Measurements from ENCODE around the gene HTR3D. TPM values are rescaled to one million over a fixed set of nuclear protein-coding genes. Genes with fewer than 3 reads are reported as not detected.

Gene HTR3D
- total RNA-seq, 2 donors from 2014 or later, result not detected

Other genes starting within 250 kb of the HTR3D start
- 1 to 10 TPM; 2.0 to 2.2 TPM for gene MAP6D1, start 206.2 kb upstream of the HTR3D start, total RNA-seq
- 10 to 100 TPM; 51.7 to 81.1 TPM for gene PARL, start 146.9 kb upstream of the HTR3D start, total RNA-seq
- gene ABCC5, start 13.9 kb upstream of the HTR3D start, total RNA-seq, result 10 to 100 TPM; 40.2 to 69.2 TPM
- gene HTR3C, start 21.3 kb downstream of the HTR3D start, total RNA-seq, result not detected
- gene HTR3E, start 65.3 kb downstream of the HTR3D start, total RNA-seq, result not detected
- 10 to 100 TPM; 29.1 to 30.5 TPM for gene EIF2B5, start 103.6 kb downstream of the HTR3D start, total RNA-seq
- gene DVL3, start 123.6 kb downstream of the HTR3D start, total RNA-seq, result 10 to 100 TPM; 42.6 to 66.2 TPM
- 100 to 1,000 TPM; 278 to 314 TPM for gene AP2M1, start 143.1 kb downstream of the HTR3D start, total RNA-seq
- gene ABCF3, start 154.5 kb downstream of the HTR3D start, total RNA-seq, result 10 to 100 TPM; 54.4 to 78.2 TPM
- not detected for gene VWA5B2, start 197.8 kb downstream of the HTR3D start, total RNA-seq
- 10 to 100 TPM; 23.2 to 28.2 TPM for gene ALG3, start 217.2 kb downstream of the HTR3D start, total RNA-seq
- gene EEF1AKMT4, start 217.9 kb downstream of the HTR3D start, total RNA-seq, result 1 to 10 TPM; 1.9 to 3.1 TPM
- gene CAMK2N2, start 229.8 kb downstream of the HTR3D start, total RNA-seq, result under 1 TPM in 1 of 2 donors, not detected in 1; 0.18 TPM
- 1 to 10 TPM in 1 of 2 donors, not detected in 1; 1.1 TPM for gene ECE2, start 244.3 kb downstream of the HTR3D start, total RNA-seq